Kidney epithelial cell (primary cell): ENCODE measurements around the gene MYOT. TPM values are rescaled to one million over a fixed set of nuclear protein-coding genes. Genes with fewer than 3 reads are reported as not detected.

Experiments used
- DNase-seq: peaks from one replicate; pipeline ENCODE4 v3.0.0-alpha.2; 2010; ENCODE audit warnings: low read depth
- H3K27me3 ChIP-seq: 2 replicates; pipeline ENCODE4 v1.6.0; 2011; ENCODE audit warnings: low read length; ENCODE audit not compliant: control insufficient read depth, insufficient read depth
- H3K36me3 ChIP-seq: 2 replicates; pipeline ENCODE4 v1.5.1; 2011; ENCODE audit warnings: low read length; ENCODE audit not compliant: control insufficient read depth, insufficient read depth
- H3K4me3 ChIP-seq: 2 replicates; pipeline ENCODE4 v1.5.1; 2011; ENCODE audit warnings: low read depth, mild to moderate bottlenecking, control low read depth, low read length
- CTCF ChIP-seq: IDR thresholded peaks from 2 replicates; pipeline ENCODE4 v1.5.1; 2011; ENCODE audit warnings: mild to moderate bottlenecking, moderate library complexity, low read length, control low read depth, inconsistent platforms; ENCODE audit not compliant: insufficient read depth, poor library complexity, severe bottlenecking
- total RNA-seq: library from RNA; depleted of rRNA; stranded (reverse); fragments of >200 nt; gene quantifications from 2 replicates; pipeline ENCODE4 v1.2.3, GENCODE V29; 2015

MYOT gene
- total RNA-seq, 1 donor from 2014 or later, result not detected

- no peak for TF ChIP-seq CTCF
- Histone ChIP-seq H3K4me3 (peak within 1 kb of the TSS; percentile 38), H3K36me3 (no peaks in the 10 kb centered on the region), H3K27me3 (no peaks in the 10 kb centered on the region)
- peak; percentile 51 for DNase-seq
Measured at GRCh38 chr5:137888863-137889759, 21.5 kb downstream of the MYOT start, which contains the start of gene PKD2L2. PKD2L2 (plus strand) TSS chr5:137889457; CDS start chr5:137889492, 35 bp downstream.

DNA sequence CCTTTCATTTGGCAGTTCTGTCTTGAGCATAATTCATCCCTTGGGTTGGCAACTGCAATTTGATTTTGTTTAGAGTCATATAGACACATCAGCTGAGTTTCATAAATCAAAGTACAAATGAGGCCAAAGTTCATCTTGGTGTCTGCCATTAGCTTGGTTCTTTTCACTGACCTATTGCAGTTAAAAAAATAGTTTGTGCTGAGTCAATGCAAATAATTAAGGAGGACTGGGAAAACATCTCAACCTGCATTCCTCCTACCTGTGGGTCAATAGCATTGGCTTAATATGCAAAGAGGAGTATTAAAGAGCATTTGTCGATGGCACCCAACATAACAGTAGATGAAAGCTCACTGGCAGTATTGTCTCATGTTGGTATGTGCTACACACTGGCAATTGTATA, 23.2 kb downstream of the MYOT start:
- no peak for TF ChIP-seq CTCF
- Histone ChIP-seq H3K36me3 (no peaks in the 10 kb centered on the region), H3K4me3 (no peak overlapping the region), H3K27me3 (no peaks in the 10 kb centered on the region)
- DNase-seq, result no peak

DNA sequence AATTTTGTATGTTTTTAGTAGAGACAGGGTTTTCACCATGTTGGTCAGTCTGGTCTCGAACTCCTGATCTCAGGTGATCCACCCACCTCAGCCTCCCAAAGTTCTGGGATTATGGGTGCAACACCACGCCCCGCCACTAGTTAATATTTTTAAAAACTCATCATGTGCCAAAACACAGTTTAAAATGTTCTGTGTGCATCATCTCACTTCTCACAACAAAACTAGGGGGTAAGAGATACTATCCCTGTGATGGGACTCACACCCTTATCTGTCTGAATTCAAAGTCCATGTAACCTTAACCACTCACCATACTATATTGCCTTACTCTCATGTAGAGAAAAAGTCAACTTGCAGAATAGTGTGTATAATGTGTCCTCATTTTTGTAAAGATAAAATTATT, 24.2 kb downstream of the MYOT start:
- Histone ChIP-seq H3K27me3 (no peaks in the 10 kb centered on the region), H3K36me3 (no peaks in the 10 kb centered on the region)
- no peak for TF ChIP-seq CTCF

GRCh38 chr5:137894586-137894985, 26.9 kb downstream of the MYOT start:
- DNase-seq, result no peak

More for the DNA sequence above, 24.2 kb downstream of the MYOT start:
- DNase-seq, result no peak
- H3K4me3 ChIP-seq, result no peak overlapping the region

DNA sequence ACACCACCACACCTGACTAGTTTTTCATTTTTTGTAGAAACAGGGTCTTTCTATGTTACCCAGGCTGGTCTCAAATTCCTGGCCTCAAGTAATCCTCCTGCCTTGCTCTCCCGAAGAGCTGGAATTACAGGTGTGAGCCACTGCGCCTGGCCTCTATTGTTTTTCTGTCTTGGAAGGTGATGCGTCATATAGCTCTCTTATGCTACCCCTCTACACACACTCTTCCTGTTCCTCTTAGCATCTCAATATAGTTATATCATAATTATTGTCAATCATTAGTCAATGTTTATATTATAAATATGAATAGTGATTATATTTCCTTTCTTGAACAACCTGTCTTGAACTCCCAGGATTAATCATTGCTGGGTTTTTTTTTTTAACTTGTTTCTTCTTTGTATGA, 28.9 kb downstream of the MYOT start:
- Histone ChIP-seq H3K4me3 (no peak overlapping the region), H3K27me3 (no peaks in the 10 kb centered on the region), H3K36me3 (no peaks in the 10 kb centered on the region)
- DNase-seq, result no peak
- no peak for TF ChIP-seq CTCF

More at GRCh38 chr5:137894586-137894985, 26.9 kb downstream of the MYOT start:
- Histone ChIP-seq H3K4me3 (no peak overlapping the region), H3K36me3 (no peaks in the 10 kb centered on the region), H3K27me3 (no peaks in the 10 kb centered on the region)
- no peak for TF ChIP-seq CTCF
